ENCODE data around the gene ACOT11. TPM values are rescaled to one million over a fixed set of nuclear protein-coding genes. Genes with fewer than 3 reads are reported as not detected.

ACOT11 gene
- total RNA-seq, 1 experiment from 2014 or later, result 4.2 TPM

DNA sequence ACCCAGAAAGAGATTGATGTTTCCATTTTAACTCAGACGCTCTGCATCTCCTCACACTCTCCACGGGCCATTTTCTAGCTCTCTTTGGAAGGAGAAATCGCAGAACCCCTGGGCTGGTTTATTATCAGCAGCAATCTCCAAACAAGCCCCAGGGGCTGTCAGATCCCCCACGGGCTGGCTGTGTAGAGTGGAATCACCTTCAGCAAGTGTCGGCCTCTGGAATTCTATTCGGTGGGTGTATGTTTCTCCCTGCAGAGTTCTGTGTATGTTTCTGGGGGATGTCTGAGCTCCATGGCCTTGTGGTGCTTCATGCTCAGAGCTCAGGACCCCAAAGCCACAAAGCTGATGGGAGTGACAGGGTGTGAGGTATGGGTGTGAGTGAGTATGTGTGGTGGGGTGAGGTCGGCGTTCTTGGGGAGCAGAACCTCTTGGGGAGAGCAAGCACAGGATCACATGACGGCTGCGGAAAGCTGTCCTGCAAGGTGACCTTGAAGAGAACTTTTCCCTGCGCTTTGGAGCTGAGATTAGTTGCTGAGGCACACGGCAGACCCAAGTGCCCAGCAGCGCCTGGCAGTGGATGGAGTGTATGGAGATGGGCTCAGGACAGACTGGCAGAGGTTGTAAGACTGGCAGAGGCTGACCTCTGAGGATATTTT is 489 bp downstream of the ACOT11 start (continued):
- TF ChIP-seq, protein P1, sequence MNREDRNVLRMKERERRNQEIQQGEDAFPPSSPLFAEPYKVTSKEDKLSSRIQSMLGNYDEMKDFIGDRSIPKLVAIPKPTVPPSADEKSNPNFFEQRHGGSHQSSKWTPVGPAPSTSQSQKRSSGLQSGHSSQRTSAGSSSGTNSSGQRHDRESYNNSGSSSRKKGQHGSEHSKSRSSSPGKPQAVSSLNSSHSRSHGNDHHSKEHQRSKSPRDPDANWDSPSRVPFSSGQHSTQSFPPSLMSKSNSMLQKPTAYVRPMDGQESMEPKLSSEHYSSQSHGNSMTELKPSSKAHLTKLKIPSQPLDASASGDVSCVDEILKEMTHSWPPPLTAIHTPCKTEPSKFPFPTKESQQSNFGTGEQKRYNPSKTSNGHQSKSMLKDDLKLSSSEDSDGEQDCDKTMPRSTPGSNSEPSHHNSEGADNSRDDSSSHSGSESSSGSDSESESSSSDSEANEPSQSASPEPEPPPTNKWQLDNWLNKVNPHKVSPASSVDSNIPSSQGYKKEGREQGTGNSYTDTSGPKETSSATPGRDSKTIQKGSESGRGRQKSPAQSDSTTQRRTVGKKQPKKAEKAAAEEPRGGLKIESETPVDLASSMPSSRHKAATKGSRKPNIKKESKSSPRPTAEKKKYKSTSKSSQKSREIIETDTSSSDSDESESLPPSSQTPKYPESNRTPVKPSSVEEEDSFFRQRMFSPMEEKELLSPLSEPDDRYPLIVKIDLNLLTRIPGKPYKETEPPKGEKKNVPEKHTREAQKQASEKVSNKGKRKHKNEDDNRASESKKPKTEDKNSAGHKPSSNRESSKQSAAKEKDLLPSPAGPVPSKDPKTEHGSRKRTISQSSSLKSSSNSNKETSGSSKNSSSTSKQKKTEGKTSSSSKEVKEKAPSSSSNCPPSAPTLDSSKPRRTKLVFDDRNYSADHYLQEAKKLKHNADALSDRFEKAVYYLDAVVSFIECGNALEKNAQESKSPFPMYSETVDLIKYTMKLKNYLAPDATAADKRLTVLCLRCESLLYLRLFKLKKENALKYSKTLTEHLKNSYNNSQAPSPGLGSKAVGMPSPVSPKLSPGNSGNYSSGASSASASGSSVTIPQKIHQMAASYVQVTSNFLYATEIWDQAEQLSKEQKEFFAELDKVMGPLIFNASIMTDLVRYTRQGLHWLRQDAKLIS (CRISPR knock-in tag; IDR thresholded peaks at IDR 0.05; ENCODE audit: borderline replicate concordance), result no peak
- TF ChIP-seq FOXJ3 (CRISPR knock-in tag; IDR thresholded peaks at IDR 0.05; ENCODE audit: borderline replicate concordance) (no peak), ETV6 (CRISPR knock-in tag; IDR thresholded peaks at IDR 0.05) (no peak), ZNF121 (CRISPR knock-in tag; IDR thresholded peaks at IDR 0.05) (no peak), NFYB (CRISPR knock-in tag; conservative IDR thresholded peaks at IDR 0.05; ENCODE audit: low read depth) (no peak), HMGA2 (CRISPR knock-in tag; IDR thresholded peaks at IDR 0.05) (no peak)
- TF ChIP-seq, protein P2, sequence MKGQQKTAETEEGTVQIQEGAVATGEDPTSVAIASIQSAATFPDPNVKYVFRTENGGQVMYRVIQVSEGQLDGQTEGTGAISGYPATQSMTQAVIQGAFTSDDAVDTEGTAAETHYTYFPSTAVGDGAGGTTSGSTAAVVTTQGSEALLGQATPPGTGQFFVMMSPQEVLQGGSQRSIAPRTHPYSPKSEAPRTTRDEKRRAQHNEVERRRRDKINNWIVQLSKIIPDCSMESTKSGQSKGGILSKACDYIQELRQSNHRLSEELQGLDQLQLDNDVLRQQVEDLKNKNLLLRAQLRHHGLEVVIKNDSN (CRISPR knock-in tag; IDR thresholded peaks at IDR 0.05), result no peak
- TF ChIP-seq, protein P3, sequence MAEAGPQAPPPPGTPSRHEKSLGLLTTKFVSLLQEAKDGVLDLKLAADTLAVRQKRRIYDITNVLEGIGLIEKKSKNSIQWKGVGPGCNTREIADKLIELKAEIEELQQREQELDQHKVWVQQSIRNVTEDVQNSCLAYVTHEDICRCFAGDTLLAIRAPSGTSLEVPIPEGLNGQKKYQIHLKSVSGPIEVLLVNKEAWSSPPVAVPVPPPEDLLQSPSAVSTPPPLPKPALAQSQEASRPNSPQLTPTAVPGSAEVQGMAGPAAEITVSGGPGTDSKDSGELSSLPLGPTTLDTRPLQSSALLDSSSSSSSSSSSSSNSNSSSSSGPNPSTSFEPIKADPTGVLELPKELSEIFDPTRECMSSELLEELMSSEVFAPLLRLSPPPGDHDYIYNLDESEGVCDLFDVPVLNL (CRISPR knock-in tag; IDR thresholded peaks at IDR 0.05; ENCODE audit: borderline replicate concordance, low read depth), result no peak
- TF ChIP-seq, protein P4, sequence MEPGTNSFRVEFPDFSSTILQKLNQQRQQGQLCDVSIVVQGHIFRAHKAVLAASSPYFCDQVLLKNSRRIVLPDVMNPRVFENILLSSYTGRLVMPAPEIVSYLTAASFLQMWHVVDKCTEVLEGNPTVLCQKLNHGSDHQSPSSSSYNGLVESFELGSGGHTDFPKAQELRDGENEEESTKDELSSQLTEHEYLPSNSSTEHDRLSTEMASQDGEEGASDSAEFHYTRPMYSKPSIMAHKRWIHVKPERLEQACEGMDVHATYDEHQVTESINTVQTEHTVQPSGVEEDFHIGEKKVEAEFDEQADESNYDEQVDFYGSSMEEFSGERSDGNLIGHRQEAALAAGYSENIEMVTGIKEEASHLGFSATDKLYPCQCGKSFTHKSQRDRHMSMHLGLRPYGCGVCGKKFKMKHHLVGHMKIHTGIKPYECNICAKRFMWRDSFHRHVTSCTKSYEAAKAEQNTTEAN (CRISPR knock-in tag; IDR thresholded peaks at IDR 0.05), result no peak
- TF ChIP-seq, protein P5, sequence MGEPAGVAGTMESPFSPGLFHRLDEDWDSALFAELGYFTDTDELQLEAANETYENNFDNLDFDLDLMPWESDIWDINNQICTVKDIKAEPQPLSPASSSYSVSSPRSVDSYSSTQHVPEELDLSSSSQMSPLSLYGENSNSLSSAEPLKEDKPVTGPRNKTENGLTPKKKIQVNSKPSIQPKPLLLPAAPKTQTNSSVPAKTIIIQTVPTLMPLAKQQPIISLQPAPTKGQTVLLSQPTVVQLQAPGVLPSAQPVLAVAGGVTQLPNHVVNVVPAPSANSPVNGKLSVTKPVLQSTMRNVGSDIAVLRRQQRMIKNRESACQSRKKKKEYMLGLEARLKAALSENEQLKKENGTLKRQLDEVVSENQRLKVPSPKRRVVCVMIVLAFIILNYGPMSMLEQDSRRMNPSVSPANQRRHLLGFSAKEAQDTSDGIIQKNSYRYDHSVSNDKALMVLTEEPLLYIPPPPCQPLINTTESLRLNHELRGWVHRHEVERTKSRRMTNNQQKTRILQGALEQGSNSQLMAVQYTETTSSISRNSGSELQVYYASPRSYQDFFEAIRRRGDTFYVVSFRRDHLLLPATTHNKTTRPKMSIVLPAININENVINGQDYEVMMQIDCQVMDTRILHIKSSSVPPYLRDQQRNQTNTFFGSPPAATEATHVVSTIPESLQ (CRISPR knock-in tag; IDR thresholded peaks at IDR 0.05), result no peak
- TF ChIP-seq, protein P6, sequence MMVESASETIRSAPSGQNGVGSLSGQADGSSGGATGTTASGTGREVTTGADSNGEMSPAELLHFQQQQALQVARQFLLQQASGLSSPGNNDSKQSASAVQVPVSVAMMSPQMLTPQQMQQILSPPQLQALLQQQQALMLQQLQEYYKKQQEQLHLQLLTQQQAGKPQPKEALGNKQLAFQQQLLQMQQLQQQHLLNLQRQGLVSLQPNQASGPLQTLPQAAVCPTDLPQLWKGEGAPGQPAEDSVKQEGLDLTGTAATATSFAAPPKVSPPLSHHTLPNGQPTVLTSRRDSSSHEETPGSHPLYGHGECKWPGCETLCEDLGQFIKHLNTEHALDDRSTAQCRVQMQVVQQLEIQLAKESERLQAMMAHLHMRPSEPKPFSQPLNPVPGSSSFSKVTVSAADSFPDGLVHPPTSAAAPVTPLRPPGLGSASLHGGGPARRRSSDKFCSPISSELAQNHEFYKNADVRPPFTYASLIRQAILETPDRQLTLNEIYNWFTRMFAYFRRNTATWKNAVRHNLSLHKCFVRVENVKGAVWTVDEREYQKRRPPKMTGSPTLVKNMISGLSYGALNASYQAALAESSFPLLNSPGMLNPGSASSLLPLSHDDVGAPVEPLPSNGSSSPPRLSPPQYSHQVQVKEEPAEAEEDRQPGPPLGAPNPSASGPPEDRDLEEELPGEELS (CRISPR knock-in tag; IDR thresholded peaks at IDR 0.05), result no peak

DNA sequence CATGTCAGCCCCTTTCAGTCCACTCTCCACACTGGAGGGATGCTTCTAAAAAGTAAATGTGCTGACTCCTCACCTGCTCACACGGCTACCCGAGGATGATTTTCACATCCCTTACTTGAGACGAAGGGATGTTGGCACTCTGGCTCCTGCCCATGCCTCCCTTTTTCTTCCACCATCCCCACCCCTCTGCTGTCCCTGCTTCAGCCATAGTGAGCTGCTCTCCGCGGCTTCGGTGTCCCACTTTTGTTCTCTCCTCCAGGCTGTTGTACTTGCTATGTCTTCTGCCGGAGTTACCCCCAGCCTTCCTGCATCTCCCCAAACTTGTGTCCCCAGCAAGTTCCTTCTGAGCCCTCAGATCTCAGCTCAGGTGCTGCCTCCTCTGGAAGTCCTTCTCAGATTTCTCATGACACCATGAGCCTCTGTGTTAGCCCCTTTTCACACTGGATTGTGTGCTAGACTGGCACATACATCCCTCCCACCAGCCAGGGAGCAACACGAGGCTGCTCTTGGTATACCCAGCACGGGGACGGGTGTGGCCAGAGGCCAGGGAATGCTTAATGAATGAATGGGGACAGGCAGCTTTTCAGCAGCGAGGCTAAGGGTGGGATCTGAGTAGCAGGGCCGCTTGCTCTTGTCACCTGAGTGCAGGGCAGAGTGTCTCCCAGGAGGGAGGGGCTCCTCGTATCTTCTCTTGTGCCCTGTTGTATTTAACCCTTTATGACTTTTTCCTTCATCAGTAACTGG is 1.3 kb downstream of the ACOT11 start:
- H3K4me1 Mint-ChIP-seq, result peaks cover 17% of the 10 kb centered on the region
- TF ChIP-seq GRHL2 (CRISPR knock-in tag; IDR thresholded peaks at IDR 0.05; ENCODE audit: insufficient replicate concordance, severe bottlenecking), result no peak
- ATAC-seq, result no peak
- H3K27me3 Mint-ChIP-seq (ENCODE audit: low read depth), result no peaks in the 10 kb centered on the region
- H3K4me3 Mint-ChIP-seq, result no peak overlapping the region
- no peak overlapping the region for H3K27ac Mint-ChIP-seq
- H3K9me3 Mint-ChIP-seq, result no peaks in the 10 kb centered on the region
- DNase-seq (ENCODE audit: low spot score), result no peak
- no peaks in the 10 kb centered on the region for H3K36me3 Mint-ChIP-seq
- ChIA-PET POLR2A (interaction anchor here (1.6 kb wide), 1 partner anchor 60 kb away, joined by 7 read pairs; no protein-coding TSS in a partner anchor), CTCF (interaction anchor here (0.6 to 1.9 kb wide), 6 partner anchors 9 to 689 kb away, joined by 3 to 16 read pairs (median 8); no protein-coding TSS in a partner anchor)
